ENCODE results near the gene SLC5A10.
A peak's percentile ranks its signal among the peaks of the same experiment; 100 is the strongest.

SLC5A10 gene

GRCh38 chr17:18978655-18979054 lies 26.7 kb downstream of the SLC5A10 start:
- H3K4me3 ChIP-seq (ENCODE audit: low read depth, low read length), result no peak overlapping the region
- no peak for DNase-seq (ENCODE audit: low read depth)

GRCh38 chr17:18980682-18981334 lies 28.8 kb downstream of the SLC5A10 start:
- no peak overlapping the region for H3K4me3 ChIP-seq (ENCODE audit: low read depth, low read length)
- peak; percentile 54 for DNase-seq (ENCODE audit: low read depth)

- DNase-seq (ENCODE audit: low read depth), result no peak
- H3K4me3 ChIP-seq (ENCODE audit: low read depth, low read length), result no peak overlapping the region
These were observed 29.3 kb downstream of the SLC5A10 start for GRCh38 chr17:18981335-18981641.

GRCh38 chr17:18981642-18982424 lies 29.9 kb downstream of the SLC5A10 start:
- DNase-seq (ENCODE audit: low read depth), result no peak
- H3K4me3 ChIP-seq (ENCODE audit: low read depth, low read length), result no peak overlapping the region

GRCh38 chr17:18984273-18985114 lies 32.5 kb downstream of the SLC5A10 start:
- H3K4me3 ChIP-seq (ENCODE audit: low read depth, low read length), result no peak overlapping the region
- no peak for DNase-seq (ENCODE audit: low read depth)

GRCh38 chr17:18985475-18985874 lies 33.5 kb downstream of the SLC5A10 start:
- DNase-seq (ENCODE audit: low read depth), result no peak
- no peak overlapping the region for H3K4me3 ChIP-seq (ENCODE audit: low read depth, low read length)

- no peak overlapping the region for H3K4me3 ChIP-seq (ENCODE audit: low read depth, low read length)
- DNase-seq (ENCODE audit: low read depth), result no peak
These were observed 34.7 kb downstream of the SLC5A10 start for GRCh38 chr17:18986541-18987229.

- no peak for DNase-seq (ENCODE audit: low read depth)
- no peak overlapping the region for H3K4me3 ChIP-seq (ENCODE audit: low read depth, low read length)
These were observed 35.3 kb downstream of the SLC5A10 start for GRCh38 chr17:18987230-18987610.

- DNase-seq (ENCODE audit: low read depth), result no peak
- H3K4me3 ChIP-seq (ENCODE audit: low read depth, low read length), result no peak overlapping the region
These were observed 36.0 kb downstream of the SLC5A10 start for GRCh38 chr17:18987862-18988545.

- no peak for DNase-seq (ENCODE audit: low read depth)
- no peak overlapping the region for H3K4me3 ChIP-seq (ENCODE audit: low read depth, low read length)
These were observed 36.7 kb downstream of the SLC5A10 start for GRCh38 chr17:18988546-18989173.

GRCh38 chr17:18990331-18990730 lies 38.4 kb downstream of the SLC5A10 start:
- no peak overlapping the region for H3K4me3 ChIP-seq (ENCODE audit: low read depth, low read length)
- DNase-seq (ENCODE audit: low read depth), result no peak

GRCh38 chr17:18991531-18992315 lies 39.8 kb downstream of the SLC5A10 start:
- no peak for DNase-seq (ENCODE audit: low read depth)
- H3K4me3 ChIP-seq (ENCODE audit: low read depth, low read length), result no peak overlapping the region

- no peak overlapping the region for H3K4me3 ChIP-seq (ENCODE audit: low read depth, low read length)
- no peak for DNase-seq (ENCODE audit: low read depth)
These were observed 40.6 kb downstream of the SLC5A10 start for GRCh38 chr17:18992454-18993130.

GRCh38 chr17:18993905-18994526 lies 42.1 kb downstream of the SLC5A10 start:
- H3K4me3 ChIP-seq (ENCODE audit: low read depth, low read length), result no peak overlapping the region
- DNase-seq (ENCODE audit: low read depth), result no peak

GRCh38 chr17:18994631-18995030 lies 42.7 kb downstream of the SLC5A10 start:
- no peak for DNase-seq (ENCODE audit: low read depth)
- H3K4me3 ChIP-seq (ENCODE audit: low read depth, low read length), result no peak overlapping the region

GRCh38 chr17:18995220-18995619 lies 43.3 kb downstream of the SLC5A10 start:
- no peak for DNase-seq (ENCODE audit: low read depth)
- no peak overlapping the region for H3K4me3 ChIP-seq (ENCODE audit: low read depth, low read length)

GRCh38 chr17:18996458-18996857 lies 44.5 kb downstream of the SLC5A10 start:
- no peak for DNase-seq (ENCODE audit: low read depth)
- H3K4me3 ChIP-seq (ENCODE audit: low read depth, low read length), result no peak overlapping the region

Data from skeletal muscle cell (primary cell).